ENCODE measurements around the gene SPTLC2.

- no peak for TF ChIP-seq ZNF70 (CRISPR knock-in tag; IDR thresholded peaks at IDR 0.05)
- no peak for TF ChIP-seq OSR1 (CRISPR knock-in tag; IDR thresholded peaks at IDR 0.05)
- no peak for TF ChIP-seq PATZ1 (CRISPR knock-in tag; IDR thresholded peaks at IDR 0.05; ENCODE audit: borderline replicate concordance)
- TF ChIP-seq POU6F1 (CRISPR knock-in tag; IDR thresholded peaks at IDR 0.05; ENCODE audit: borderline replicate concordance, low read depth), result no peak
- no peak for TF ChIP-seq ZFP3 (CRISPR knock-in tag; IDR thresholded peaks at IDR 0.05)
- no peak for TF ChIP-seq GLIS3 (CRISPR knock-in tag; IDR thresholded peaks at IDR 0.05)
- no peak for TF ChIP-seq ARNTL (CRISPR knock-in tag; IDR thresholded peaks at IDR 0.05; ENCODE audit: borderline replicate concordance, low read depth)
- TF ChIP-seq RARB (CRISPR knock-in tag; IDR thresholded peaks at IDR 0.05), result no peak
- TF ChIP-seq TOX (CRISPR knock-in tag; IDR thresholded peaks at IDR 0.05; ENCODE audit: borderline replicate concordance), result no peak
- TF ChIP-seq SNAI2 (CRISPR knock-in tag; IDR thresholded peaks at IDR 0.05), result no peak
Observed at GRCh38 chr14:77579780-77580179, 36.7 kb downstream of the SPTLC2 start.
